Measurements from ENCODE around the gene CDYL. TPM values are rescaled to one million over a fixed set of nuclear protein-coding genes. Genes with fewer than 3 reads are reported as not detected.

CDYL gene
- total RNA-seq, 2 experiments from 2014 or later: 31.1 to 31.2 TPM

DNA sequence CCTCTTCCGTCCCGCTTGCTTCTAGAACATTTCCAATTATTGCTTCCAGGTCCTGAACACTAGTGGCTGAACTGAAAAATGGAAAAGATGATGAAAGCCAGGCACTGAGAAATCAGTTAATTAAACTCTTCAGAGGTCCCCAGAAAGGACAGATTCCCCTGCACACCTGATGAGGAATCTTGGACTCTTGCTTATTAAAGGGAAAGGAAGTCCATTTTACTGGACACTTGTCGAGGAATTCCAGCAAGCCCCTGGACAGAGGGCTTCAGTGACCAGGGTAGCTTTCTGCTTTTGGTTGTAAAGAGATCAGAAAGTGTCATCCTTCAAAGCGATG is 47.8 kb upstream of the CDYL start:
- Mint-ChIP-seq H3K27me3 (peaks cover 8% of the 10 kb centered on the region), H3K4me3 (no peak overlapping the region), H3K36me3 (ENCODE audit: low read depth) (no peaks in the 10 kb centered on the region), H3K4me1 (ENCODE audit: low read depth) (peaks cover 12% of the 10 kb centered on the region), H3K9me3 (no peaks in the 10 kb centered on the region), H3K27ac (no peak overlapping the region)
- no peak for DNase-seq
- intact Hi-C loops (cut with micrococcal nuclease): no loop called here
- TF ChIP-seq, protein P1, sequence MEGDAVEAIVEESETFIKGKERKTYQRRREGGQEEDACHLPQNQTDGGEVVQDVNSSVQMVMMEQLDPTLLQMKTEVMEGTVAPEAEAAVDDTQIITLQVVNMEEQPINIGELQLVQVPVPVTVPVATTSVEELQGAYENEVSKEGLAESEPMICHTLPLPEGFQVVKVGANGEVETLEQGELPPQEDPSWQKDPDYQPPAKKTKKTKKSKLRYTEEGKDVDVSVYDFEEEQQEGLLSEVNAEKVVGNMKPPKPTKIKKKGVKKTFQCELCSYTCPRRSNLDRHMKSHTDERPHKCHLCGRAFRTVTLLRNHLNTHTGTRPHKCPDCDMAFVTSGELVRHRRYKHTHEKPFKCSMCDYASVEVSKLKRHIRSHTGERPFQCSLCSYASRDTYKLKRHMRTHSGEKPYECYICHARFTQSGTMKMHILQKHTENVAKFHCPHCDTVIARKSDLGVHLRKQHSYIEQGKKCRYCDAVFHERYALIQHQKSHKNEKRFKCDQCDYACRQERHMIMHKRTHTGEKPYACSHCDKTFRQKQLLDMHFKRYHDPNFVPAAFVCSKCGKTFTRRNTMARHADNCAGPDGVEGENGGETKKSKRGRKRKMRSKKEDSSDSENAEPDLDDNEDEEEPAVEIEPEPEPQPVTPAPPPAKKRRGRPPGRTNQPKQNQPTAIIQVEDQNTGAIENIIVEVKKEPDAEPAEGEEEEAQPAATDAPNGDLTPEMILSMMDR (IDR thresholded peaks at IDR 0.05): no peak
- ChIA-PET CTCF (interaction anchor here (1.5 kb wide), 1 partner anchor 61 kb away, joined by 4 read pairs; no protein-coding TSS in a partner anchor), POLR2A (no interaction called here)
- no peak for ATAC-seq

DNA sequence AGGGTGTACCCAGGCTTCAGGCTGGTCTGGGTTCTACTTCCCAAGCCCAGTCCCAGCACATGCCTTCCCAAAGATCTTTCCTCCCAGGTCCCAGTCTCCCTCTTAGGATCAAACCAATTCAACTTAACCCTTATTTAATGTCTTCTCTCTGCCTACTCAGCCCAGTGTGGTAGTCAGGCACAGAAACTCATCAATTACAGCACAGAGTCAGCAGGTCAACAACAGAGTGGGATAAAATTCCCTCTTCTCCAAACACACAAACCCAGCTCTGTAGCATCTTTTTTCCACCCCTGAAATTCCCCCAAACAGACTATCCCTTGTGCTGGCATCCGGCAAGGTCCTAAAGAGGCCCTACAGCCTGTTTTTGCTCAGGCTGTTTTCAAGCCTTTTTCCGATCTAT is 47.3 kb upstream of the CDYL start:
- Mint-ChIP-seq H3K4me3 (no peak overlapping the region), H3K9me3 (no peaks in the 10 kb centered on the region), H3K27ac (no peak overlapping the region), H3K27me3 (peaks cover 8% of the 10 kb centered on the region), H3K36me3 (ENCODE audit: low read depth) (no peaks in the 10 kb centered on the region), H3K4me1 (ENCODE audit: low read depth) (peaks cover 12% of the 10 kb centered on the region)
- CTCF ChIA-PET: no interaction called here
- DNase-seq: no peak
- intact Hi-C loops (cut with micrococcal nuclease): no loop called here
- no peak for ATAC-seq
- TF ChIP-seq, protein P1 (IDR thresholded peaks at IDR 0.05): no peak
- POLR2A ChIA-PET: no interaction called here

DNA sequence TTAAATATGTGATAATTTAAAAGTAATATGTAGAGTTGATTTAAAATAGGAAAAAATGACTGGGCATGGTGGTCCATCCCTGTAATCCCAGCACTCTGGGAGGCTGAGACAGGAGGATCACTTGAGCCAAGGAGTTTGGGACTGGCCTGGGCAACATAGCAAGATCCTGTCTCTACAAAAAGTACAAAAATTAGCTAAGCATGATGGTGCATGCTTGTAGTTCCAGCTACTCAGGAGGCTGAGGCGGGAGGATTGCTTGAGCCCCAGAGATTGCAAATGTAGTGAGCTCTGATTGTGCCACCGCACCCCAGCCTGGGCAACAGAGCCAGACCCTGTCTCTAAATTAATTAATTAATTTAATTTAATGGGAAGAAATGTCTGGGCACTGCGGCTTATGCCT is 44.2 kb upstream of the CDYL start:
- ATAC-seq (no peak), DNase-seq (no peak)
- Mint-ChIP-seq H3K4me1 (ENCODE audit: low read depth) (peaks cover 12% of the 10 kb centered on the region), H3K36me3 (ENCODE audit: low read depth) (no peaks in the 10 kb centered on the region), H3K9me3 (no peaks in the 10 kb centered on the region), H3K27me3 (peaks cover 12% of the 10 kb centered on the region), H3K4me3 (no peak overlapping the region), H3K27ac (no peak overlapping the region)
- TF ChIP-seq, protein P1 (IDR thresholded peaks at IDR 0.05): no peak
- ChIA-PET POLR2A (no interaction called here), CTCF (no interaction called here)
- intact Hi-C loops (cut with micrococcal nuclease): no loop called here

DNA sequence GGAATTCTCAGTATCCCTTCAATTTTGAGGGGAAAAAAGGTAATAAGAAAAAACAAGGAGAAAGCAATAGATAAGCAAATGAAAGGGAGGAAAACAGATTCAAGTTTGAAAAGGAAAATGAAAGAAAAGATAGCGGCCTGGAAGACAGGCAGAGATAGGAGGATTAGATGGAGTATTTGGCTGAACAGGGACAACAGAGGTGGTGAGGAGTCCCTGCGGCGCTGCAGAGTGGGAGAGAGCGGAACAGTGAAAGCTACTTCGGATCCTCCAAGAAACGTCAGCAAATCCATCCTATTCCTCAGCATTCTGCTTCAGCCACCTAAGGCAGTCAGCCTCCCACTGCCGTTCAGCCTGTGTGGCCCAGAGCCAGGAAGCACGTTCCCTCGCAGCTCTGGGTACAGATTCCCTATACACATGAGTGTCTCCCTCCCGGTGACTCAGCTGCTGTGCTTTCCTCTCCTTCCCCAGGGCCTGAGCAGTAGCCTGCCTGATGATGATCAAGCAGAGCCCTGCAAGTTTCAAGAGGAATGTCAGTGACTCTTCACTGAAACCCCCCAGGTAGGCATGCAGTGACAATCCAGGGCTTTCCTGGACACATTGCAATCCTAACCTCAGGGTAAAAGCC is 43.4 kb upstream of the CDYL start:
- no peak for ATAC-seq
- H3K27me3 Mint-ChIP-seq: peaks cover 10% of the 10 kb centered on the region
- H3K36me3 Mint-ChIP-seq (ENCODE audit: low read depth): no peaks in the 10 kb centered on the region
- no peak for DNase-seq
- intact Hi-C loops (cut with micrococcal nuclease): no loop called here
- TF ChIP-seq, protein P1 (IDR thresholded peaks at IDR 0.05): no peak
- no peak overlapping the region for H3K27ac Mint-ChIP-seq
- peaks cover 5% of the 10 kb centered on the region for H3K4me1 Mint-ChIP-seq (ENCODE audit: low read depth)
- ChIA-PET CTCF (no interaction called here), POLR2A (no interaction called here)
- H3K9me3 Mint-ChIP-seq: no peaks in the 10 kb centered on the region
- no peak overlapping the region for H3K4me3 Mint-ChIP-seq

DNA sequence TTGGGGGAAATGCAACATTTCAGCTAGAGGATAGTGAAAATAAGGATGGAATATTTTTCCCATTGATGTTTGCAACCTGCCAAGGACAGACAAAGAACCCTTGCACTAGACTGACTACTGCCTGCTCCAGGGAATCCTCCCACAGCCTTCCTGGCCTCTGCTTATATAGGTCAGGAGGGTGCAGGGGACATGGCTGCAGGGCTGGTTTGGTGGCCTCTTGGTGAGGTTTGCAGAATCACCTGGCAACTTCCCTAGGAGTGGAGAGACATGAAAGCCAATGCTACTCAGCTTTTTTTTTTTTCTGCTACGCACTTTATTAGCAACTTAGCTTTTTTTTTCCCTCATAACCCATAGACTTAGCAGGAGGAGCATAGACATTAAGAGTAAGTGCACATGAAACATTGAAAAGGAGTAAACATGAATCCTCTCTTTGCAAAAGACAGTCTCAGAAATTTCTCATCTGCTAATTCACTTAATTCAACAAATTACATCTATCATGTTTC is 39.8 kb upstream of the CDYL start:
- Mint-ChIP-seq H3K9me3 (no peaks in the 10 kb centered on the region), H3K4me3 (no peak overlapping the region), H3K36me3 (ENCODE audit: low read depth) (no peaks in the 10 kb centered on the region), H3K27ac (no peak overlapping the region), H3K4me1 (ENCODE audit: low read depth) (no peaks in the 10 kb centered on the region), H3K27me3 (peaks cover 6% of the 10 kb centered on the region)
- TF ChIP-seq, protein P1 (IDR thresholded peaks at IDR 0.05): no peak
- DNase-seq (no peak), ATAC-seq (no peak)
- intact Hi-C loops (cut with micrococcal nuclease): no loop called here
- CTCF ChIA-PET: interaction anchor here (1.2 kb wide), 1 partner anchor 10 kb away, joined by 4 read pairs; no protein-coding TSS in a partner anchor
- POLR2A ChIA-PET: no interaction called here

Measured in activated CD8-positive, alpha-beta T cell treated with anti-CD3 and anti-CD28 coated beads for 36 hours (primary cell).